HG03025 (cell line): ENCODE results near the gene RPL13A.
"Not testable (repeated sequence)": the region's sequence is repeated elsewhere in the genome, so short reads cannot be mapped to it uniquely, and the experiment has no call there.

Experiments
- ATAC-seq: cut with Tn5 transposase; IDR thresholded peaks from one replicate; pipeline ENCODE4 v1.9.1; 2021; ENCODE audit warnings: mild to moderate bottlenecking, moderate library complexity; ENCODE audit not compliant: unreplicated experiment, low FRiP score

RPL13A gene

DNA sequence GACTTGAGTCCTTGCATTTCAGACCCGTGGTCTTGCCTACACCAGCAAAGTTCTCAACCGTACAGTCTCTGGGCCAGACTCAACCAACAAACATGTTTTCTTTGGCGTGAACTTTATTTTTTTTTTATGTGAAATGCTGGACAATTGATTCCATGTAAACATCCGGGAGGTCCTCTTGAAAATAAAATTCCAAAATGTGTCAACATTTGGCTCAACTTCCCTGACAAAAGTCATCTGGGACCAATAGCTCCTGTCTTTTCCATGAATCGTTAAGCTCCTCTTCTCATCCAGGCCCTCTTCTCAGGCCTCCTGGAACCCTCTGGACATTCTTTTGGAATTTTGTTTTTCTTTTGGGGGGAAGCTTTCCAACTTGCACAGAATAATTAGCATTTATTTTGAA is 31.6 kb upstream of the RPL13A start:
- no peak for ATAC-seq

DNA sequence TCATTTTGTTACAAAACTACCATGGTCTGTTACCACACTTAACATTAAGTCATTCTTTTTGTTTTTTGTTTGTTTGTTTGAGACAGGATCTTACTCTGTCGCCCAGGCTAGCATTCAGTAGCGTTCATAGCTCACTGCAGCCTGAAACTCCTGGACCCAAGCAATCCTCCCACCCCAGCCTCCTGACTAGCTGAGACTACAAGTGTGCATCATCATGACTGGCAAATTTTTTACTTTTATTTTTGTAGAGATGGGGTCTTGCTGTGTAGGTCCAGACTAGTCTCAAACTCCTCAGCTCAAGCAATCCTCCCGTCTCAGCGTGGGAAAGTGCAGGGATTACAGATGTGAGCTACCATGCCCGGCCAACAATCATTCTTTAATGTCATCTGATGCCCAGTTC is 31.1 kb upstream of the RPL13A start:
- no peak for ATAC-seq

- ATAC-seq = no peak
Observed at GRCh38 chr19:49458567-49458903, 28.9 kb upstream of the RPL13A start.

DNA sequence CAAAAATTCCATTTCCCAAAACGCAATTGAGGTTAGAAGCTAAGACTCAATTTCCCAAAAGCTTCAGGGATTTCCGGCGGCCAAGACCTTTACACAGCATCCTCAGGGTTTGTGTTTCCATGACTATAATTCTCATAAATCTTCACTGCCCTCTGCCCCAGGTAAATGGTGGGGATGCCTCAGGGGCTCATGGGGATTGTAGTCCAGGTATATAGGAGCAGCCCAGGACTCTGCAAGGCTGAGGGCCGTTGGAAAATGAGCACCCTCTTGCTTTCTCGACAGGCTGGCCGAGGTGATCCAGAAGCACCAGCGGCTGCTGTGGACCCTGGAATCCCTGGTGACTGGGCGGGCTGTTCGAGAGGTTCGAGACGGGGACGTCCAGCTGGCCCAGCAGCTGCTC is 28.0 kb upstream of the RPL13A start:
- no peak for ATAC-seq

DNA sequence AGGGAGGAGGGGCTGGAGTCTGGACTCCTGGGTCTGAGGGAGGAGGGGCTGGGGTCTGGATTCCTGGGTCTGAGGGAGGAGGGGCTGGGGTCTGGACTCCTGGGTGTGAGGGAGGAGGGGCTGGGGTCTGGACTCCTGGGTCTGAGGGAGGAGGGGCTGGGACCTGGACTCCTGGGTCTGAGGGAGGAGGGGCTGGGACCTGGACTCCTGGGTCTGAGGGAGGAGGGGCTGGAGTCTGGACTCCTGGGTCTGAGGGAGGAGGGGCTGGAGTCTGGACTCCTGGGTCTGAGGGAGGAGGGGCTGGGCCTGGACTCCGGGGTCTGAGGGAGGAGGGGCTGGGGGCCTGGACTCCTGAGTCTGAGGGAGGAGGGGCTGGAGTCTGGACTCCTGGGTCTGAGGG is 26.3 kb upstream of the RPL13A start:
- not testable (repeated sequence) for ATAC-seq

DNA sequence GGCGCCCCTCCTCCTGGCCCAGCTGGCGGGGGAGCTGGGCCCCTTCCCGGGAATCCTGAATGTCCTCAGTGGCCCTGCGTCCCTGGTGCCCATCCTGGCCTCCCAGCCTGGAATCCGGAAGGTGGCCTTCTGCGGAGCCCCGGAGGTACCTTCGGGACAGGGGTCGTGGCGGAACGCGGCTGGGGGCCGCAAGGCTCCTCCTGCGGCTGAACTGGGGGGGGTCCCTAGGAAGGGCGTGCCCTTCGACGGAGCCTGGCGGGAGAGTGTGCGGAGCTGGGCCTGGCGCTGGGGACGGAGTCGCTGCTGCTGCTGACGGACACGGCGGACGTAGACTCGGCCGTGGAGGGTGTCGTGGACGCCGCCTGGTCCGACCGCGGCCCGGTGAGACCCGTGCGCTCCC is 25.8 kb upstream of the RPL13A start:
- ATAC-seq = no peak

DNA sequence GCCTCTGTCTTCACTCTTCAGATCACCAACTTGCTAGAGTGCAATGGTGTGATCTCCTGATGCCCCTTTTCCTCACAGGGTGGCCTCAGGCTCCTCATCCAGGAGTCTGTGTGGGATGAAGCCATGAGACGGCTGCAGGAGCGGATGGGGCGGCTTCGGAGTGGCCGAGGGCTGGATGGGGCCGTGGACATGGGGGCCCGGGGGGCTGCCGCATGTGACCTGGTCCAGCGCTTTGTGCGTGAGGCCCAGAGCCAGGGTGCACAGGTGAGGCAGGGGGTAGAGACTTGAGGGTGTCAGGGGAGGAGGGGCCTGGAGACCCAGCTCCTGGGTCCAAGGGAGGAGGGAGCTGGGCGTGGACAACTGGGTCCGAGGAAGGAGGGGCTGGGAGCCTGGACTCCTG is 24.9 kb upstream of the RPL13A start:
- no peak for ATAC-seq

DNA sequence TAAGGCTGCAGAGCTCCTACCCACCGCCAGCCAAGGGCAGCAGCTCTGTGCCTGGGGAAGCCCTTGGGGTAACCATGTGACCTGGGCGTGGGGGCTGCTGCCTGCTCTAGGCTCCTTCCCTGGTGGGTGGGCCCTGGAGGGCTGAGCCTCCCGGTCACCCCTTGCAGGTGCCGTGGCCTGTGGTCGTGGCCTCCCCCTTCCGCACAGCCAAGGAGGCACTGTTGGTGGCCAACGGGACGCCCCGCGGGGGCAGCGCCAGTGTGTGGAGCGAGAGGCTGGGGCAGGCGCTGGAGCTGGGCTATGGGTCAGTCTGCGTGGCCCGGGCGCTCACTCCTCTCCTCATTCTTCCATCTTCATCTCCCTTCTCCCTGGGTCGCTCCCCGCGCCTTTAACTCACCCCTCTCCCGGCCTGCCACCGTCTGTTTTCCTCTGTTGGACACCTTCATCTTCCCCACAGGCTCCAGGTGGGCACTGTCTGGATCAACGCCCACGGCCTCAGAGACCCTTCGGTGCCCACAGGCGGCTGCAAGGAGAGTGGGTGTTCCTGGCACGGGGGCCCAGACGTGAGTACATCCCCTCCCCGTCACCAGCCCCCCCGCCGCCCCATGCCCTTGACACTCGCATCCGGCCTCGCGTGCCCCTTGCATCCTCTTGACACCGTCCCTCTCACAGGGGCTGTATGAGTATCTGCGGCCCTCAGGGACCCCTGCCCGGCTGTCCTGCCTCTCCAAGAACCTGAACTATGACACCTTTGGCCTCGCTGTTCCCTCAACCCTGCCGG is 23.3 kb upstream of the RPL13A start:
- ATAC-seq = no peak

- ATAC-seq = no peak
Observed at GRCh38 chr19:49465371-49465770, 22.0 kb upstream of the RPL13A start.

DNA sequence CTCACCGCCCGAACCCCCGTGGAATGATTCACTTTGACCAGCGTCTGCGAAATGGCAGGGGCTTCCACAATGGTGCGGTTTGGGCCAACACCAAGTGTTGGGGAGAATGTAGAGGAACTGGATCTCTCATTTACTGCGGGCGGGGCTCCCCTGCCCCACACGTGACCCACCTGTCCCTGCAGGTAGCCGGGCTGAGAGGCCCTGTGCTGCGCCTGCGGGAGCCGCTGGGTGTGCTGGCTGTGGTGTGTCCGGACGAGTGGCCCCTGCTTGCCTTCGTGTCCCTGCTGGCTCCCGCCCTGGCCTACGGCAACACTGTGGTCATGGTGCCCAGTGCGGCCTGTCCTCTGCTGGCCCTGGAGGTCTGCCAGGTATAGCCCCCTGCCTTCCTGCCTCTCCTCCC is 19.2 kb upstream of the RPL13A start:
- no peak for ATAC-seq

DNA sequence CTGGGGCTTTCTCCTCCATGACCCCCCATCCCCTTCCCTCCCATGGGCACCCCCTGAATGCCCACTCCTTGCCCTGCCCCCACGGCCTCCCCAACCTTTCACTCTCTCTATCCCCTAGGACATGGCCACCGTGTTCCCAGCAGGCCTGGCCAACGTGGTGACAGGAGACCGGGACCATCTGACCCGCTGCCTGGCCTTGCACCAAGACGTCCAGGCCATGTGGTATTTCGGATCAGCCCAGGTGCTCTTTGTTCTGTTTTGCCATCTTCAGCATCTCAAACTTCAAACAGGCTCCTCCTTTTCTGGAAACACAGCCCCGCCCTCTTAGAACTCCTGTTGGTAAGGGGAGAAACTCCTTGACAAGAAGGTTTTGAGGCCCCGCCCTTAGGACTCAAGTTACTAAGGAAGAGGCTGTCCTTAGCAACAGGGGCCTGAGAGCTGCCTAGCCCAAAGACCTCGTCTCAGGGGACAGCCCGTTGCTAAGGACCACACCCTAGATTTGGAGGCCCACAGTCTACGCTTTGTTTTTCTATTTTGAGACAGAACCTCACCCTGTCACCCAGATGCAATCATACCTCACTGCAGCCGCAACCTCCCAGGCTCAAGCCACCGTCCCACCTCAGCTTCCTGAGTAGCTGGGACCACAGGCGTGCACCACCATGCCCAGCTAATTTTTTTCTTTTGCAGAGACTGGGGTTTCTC is 18.5 kb upstream of the RPL13A start:
- ATAC-seq = peak; percentile 42

DNA sequence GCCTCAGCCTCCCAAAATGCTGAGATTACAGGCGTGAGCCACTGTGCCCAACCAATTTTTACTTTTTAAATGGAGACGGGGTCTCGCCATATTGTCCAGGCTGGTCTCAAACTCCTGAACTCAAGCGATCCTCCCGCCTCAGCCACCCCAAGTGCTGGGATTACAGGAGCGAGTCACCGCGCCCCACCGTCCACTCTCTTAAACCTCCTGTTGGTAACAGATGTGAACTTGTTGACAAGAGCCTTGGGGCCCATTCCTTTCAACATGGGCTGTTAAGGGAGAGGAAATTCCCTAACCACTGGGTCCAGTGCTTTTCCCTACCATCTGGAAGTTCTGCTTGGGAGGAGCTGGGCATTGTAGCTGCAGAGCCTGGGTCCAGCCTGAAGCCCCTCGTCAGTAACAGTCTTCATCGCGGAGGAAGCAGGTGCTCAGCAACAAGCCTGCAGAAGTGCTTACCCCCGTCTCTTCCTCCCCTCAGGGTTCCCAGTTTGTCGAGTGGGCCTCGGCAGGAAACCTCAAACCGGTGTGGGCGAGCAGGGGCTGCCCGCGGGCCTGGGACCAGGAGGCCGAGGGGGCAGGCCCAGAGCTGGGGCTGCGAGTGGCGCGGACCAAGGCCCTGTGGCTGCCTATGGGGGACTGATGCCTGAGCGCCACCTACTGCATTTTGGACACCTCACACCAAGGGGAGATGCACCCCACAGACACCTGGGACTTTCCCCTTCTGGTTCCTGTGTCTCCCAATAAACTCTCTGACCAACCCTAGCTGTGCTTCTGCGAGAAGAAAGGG is 17.4 kb upstream of the RPL13A start:
- no peak for ATAC-seq

GRCh38 chr19:49470615-49470978 is 16.8 kb upstream of the RPL13A start:
- ATAC-seq = no peak

GRCh38 chr19:49472936-49473335 is 14.5 kb upstream of the RPL13A start:
- ATAC-seq = no peak

- not testable (repeated sequence) for ATAC-seq
Observed at GRCh38 chr19:49473501-49473867, 13.9 kb upstream of the RPL13A start.

- no peak for ATAC-seq
Observed at GRCh38 chr19:49473868-49474541, 13.4 kb upstream of the RPL13A start, which contains the start of gene FLT3LG. FLT3LG (plus strand) TSS chr19:49474215; CDS start chr19:49474640, 425 bp downstream.

GRCh38 chr19:49474542-49474924 is 12.9 kb upstream of the RPL13A start:
- ATAC-seq = no peak

DNA sequence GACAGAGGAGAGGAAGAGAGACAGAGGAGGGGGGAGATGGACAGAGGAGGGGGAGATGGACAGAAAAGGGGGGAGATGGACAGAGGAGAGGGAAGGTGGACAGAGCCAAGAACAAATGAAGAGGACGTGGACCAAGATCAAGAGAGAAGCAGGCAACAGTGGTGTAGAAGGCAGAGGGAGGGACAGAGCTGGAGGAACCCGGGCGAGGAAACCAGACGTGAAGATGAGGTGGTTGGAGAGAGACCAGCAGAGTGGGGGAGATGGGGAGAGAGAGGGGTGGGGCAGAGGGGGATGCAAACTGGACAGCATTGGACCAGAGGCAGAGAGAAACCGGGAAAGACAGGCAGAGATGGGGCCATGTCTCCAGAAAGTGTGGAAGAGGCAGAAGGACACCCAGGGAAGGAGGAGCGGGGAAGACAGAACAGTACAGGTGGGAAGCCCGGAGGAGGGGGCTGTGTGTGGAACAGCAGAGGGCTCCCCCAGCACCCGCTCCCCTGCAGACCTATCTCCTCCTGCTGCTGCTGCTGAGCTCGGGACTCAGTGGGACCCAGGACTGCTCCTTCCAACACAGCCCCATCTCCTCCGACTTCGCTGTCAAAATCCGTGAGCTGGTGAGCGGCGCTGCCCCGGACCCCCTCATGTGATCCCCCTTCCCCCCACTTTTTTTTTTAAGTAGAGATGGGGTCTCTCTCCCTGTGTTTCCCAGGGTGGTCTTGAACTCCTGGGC is 12.1 kb upstream of the RPL13A start:
- no peak for ATAC-seq

- no peak for ATAC-seq
Observed at GRCh38 chr19:49475995-49476880, 11.2 kb upstream of the RPL13A start.
